Ovary (tissue), 3 donors: ENCODE results near the gene ARHGAP21.

Experiments used
- EP300 ChIP-seq: sonication (generic); formaldehyde crosslinking; IDR thresholded peaks from one replicate; pipeline ENCODE4 v1.6.1; 2017; ENCODE audit warnings: antibody characterized with exemption
- POLR2A ChIP-seq: fragments of 450-650 bp; IDR thresholded peaks from one replicate; pipeline ENCODE4 v1.6.1; 2017; ENCODE audit warnings: antibody characterized with exemption, mild to moderate bottlenecking, moderate library complexity
- TF ChIP-seq, protein P1 (sequence below), 3 donors: fragments of 450-650 bp in 2 of 3; fragments of 200-600 bp in 1 of 3; IDR thresholded peaks; one replicate each; pipeline versions ENCODE4 v1.5.1 to v1.8.0; 2016 to 2022; ENCODE audit warnings: antibody characterized with exemption in 3 of 3, mild to moderate bottlenecking in 1 of 3
- donor health status: DM: no; HTN: no; CAD: no.

DNA sequence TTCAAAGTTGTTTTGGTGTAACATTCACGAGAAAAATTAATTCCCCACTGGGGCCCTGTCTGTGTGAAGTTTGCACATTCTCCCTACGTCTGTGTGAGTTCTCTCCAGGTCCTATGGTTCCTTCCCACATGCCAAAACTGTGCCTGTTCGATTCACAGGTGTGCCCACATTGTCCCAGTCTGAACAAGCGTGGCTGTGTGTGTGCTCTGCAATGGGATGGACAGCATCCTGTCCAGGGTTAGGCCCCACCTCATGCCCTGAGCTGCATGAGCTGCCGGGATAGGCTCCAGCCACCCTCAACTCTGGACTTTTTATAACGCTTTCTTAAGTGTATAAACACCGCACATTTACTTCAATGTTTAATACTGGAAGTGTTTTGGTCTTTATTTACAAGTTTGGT is 55.4 kb downstream of the ARHGAP21 start:
- TF ChIP-seq, protein P1, sequence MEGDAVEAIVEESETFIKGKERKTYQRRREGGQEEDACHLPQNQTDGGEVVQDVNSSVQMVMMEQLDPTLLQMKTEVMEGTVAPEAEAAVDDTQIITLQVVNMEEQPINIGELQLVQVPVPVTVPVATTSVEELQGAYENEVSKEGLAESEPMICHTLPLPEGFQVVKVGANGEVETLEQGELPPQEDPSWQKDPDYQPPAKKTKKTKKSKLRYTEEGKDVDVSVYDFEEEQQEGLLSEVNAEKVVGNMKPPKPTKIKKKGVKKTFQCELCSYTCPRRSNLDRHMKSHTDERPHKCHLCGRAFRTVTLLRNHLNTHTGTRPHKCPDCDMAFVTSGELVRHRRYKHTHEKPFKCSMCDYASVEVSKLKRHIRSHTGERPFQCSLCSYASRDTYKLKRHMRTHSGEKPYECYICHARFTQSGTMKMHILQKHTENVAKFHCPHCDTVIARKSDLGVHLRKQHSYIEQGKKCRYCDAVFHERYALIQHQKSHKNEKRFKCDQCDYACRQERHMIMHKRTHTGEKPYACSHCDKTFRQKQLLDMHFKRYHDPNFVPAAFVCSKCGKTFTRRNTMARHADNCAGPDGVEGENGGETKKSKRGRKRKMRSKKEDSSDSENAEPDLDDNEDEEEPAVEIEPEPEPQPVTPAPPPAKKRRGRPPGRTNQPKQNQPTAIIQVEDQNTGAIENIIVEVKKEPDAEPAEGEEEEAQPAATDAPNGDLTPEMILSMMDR (IDR thresholded peaks at IDR 0.05) = no peak
- no peak for TF ChIP-seq POLR2A
- TF ChIP-seq EP300 = no peak
